Nucleus accumbens (tissue), 56 donors: ENCODE data around the gene SLC16A9.
"Not testable (repeated sequence)": the region's sequence is repeated elsewhere in the genome, so short reads cannot be mapped to it uniquely, and the experiment has no call there.

Source experiments
- DNase-seq, 56 donors: peaks; one replicate each; lab custom pipeline; 2025; lab: John Stamatoyannopoulos, UW

Gene SLC16A9, protein sequence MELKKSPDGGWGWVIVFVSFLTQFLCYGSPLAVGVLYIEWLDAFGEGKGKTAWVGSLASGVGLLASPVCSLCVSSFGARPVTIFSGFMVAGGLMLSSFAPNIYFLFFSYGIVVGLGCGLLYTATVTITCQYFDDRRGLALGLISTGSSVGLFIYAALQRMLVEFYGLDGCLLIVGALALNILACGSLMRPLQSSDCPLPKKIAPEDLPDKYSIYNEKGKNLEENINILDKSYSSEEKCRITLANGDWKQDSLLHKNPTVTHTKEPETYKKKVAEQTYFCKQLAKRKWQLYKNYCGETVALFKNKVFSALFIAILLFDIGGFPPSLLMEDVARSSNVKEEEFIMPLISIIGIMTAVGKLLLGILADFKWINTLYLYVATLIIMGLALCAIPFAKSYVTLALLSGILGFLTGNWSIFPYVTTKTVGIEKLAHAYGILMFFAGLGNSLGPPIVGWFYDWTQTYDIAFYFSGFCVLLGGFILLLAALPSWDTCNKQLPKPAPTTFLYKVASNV

GRCh38 chr10:59709395-59710125 is at the start of gene SLC16A9:
TSS of gene SLC16A9 (minus strand) at chr10:59709850. CDS start at chr10:59684291, 25,559 bp downstream.
- peak in 53 of 56 donors; percentile 5 to 85 (median 65) for DNase-seq

GRCh38 chr10:59757966-59758365 is 48.3 kb upstream of the SLC16A9 start:
- DNase-seq, result no peak

DNA sequence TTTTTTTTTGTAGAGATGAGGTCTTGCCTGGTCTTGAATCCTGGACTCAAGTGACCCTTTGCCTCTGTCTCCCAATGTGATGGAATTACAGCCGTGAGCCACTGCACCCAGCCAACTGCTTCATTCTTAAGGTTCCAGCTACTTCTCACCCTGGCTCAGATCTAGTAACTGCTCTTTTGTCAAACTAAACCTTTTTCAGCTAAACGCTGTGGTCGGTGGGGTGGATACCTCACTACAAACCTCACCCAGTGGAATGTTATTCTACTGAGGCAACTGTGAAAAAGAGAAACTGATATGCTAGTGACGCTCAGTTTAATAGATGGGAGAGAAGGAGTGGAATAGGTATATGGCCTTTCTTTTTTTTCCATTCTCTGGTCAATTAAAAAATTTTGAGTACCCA is 45.3 kb upstream of the SLC16A9 start:
- DNase-seq, result no peak

- DNase-seq, result no peak
These were observed 43.6 kb upstream of the SLC16A9 start, which contains the start of gene MRLN for GRCh38 chr10:59753267-59753666. TSS of gene MRLN (minus strand) at chr10:59753455.

GRCh38 chr10:59752278-59752940 is 42.8 kb upstream of the SLC16A9 start:
- no peak for DNase-seq

DNA sequence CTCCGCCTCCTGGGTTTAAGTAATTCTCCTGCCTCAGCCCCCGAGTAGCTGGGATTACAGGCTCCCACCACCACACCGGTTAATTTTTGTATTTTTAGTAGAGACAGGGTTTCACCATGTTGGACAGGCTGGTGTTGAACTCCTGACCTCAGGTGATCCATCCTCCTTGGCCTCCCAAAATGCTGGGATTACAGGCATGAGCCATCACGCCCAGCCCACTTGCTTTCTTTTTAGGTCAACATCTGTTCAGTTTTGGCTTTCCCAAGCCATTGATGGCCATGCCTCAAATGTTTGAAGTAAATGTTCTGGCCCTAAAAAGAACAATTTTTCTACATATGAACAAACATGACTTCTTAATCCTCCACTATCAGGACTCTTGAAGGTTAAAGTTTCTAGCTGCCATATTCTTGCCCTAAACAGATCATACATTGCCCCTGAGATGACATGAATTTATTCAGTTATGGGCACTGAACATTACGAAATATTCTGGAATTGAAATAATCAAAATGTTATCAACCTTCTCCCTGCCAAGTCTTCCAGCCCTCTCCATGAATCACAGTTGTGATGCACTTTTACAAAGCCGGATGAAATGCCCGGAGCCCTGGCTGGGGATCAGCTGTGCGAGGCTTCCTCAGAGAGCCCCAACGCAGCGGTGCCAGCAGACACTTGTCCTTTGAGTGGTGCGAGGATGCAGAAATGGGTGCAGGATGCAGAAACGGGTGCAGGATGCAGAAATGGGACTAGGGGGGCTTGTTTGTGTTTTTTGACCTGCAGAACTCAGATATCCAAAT is 40.7 kb upstream of the SLC16A9 start:
- peak in 3 of 56 donors; percentile 0 to 5 (median 2) for DNase-seq

DNA sequence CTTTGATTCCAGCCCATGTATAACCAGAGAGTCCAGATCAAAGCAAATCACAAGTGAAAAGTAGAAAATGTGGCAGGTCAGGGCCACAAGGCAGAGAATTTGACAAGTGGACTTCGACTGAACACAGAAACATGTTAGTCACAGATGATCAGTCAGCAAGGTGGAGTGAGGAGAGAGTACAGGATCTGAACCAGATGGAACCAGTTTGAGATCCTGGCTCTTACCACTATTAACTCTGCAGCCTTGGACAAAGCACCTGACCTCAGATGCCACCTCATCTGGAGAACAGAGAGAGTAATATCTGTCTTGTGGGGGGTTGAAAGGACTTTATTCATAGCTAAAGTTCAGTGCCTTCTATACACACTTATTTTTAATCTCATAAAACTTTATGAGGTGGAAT is 39.2 kb upstream of the SLC16A9 start:
- no peak for DNase-seq

DNA sequence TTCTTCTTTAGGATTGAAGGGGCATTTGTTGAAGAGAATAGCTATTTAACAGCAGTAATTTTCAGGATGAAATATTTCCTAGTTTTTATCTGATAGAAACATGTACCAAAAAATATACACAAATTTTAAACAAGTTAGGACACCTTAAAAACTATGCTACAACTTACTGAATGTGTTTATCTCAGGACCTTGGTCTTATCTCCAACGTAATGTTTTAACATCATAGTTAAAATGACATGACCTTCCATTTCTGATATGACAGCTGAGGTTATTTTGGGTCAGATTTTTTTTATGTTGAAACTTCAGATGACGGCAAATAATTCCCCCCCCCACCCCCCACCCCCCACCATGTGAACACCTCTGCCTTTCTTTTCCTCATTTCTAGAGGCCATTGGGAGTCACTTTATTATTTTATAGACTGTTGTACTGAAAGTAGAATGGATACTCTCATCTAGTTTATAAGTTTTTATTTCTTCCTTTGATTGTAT is 35.6 kb upstream of the SLC16A9 start:
- DNase-seq, result no peak

DNA sequence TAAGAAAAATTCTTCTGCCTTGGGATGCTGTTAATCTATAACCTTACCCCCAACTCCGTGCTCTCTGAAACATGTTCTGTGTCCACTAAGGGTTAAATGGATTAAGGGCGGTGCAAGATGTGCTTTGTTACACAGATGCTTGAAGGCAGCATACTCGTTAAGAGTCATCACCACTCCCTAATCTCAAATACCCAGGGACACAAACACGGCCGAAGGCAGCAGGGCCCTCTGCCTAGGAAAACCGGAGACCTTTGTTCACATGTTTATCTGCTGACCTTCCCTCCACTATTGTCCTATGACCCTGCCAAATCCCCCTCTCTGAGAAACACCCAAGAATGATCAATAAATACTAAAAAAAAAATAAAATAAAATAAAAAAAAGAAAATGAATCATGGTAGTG is 35.1 kb upstream of the SLC16A9 start:
- DNase-seq, result not testable (repeated sequence)

GRCh38 chr10:59744156-59744555 is 34.5 kb upstream of the SLC16A9 start:
- not testable (repeated sequence) for DNase-seq

- no peak for DNase-seq
These were observed 31.9 kb upstream of the SLC16A9 start for GRCh38 chr10:59741583-59741982.

DNA sequence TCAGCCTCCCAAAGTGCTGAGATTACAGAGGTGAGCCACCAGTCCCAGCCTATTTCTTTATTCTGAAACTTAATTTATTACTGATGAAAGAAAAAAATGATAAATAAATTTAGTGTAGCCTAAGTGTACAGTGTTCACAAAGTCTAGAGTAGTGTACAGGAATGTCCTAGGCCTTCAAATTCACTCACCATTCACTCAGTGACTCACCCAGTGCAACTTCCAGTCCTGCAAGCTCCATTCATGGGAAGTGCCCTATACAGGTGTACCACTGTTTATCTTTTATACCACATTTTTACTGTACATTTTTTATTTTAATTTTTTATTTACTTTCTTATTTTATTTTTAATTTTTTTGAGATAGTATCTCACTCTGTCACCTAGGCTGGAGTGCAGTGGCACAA is 31.4 kb upstream of the SLC16A9 start:
- DNase-seq, result no peak

DNA sequence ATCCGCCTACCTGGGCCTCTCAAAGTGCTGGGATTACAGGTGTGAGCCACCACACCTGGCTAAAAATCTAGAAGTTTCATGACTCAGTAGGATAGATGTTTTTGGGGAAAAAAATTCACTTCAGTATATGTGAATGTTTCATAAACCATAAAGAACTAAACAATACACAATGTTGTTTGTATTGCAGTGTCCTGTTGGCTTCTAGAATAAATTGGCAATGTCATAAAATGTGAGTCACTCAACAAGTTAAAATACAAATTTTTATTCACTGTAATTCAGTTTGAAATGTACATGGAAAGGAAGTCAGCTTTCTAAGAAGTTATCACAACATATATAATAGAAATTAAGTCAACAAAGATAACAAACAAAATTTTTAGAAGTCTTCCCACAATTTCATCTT is 27.1 kb upstream of the SLC16A9 start:
- DNase-seq, result no peak

GRCh38 chr10:59735296-59735695 is 25.6 kb upstream of the SLC16A9 start:
- no peak for DNase-seq

- no peak for DNase-seq
These were observed 24.4 kb upstream of the SLC16A9 start for GRCh38 chr10:59734014-59734462.

DNA sequence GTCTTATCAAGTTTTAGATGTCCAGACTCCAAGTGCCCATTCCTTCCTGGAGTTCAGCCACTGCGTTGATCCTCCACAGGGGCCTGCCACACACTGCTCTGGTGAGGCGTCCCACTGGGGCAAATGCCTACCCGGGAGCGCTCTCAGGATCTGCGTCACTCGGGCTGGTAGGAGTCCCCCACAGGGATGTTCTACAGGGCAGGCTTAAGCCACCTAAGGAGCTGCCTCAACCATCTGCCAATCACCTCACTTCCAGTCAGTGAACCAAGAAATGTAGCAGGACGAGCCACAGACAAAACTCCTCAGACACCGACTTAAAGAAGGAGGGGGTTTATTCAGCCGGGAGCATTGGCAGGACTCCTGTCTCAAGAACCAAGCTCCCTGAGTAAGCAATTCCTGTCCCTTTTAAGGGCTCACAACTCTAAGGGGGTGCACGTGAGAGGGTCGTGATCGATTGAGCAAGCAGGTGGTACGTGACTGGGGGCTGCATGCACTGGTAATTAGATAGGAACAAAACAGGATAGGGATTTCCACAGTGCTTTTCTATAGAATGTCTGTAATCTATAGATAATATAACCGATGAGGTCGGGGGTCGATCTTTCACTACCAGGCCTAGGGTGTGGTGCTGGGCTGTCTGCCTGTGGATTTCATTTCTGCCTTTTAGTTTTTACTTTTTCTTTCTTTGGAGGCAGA is 23.8 kb upstream of the SLC16A9 start:
- not testable (repeated sequence) for DNase-seq

GRCh38 chr10:59732849-59733248 is 23.2 kb upstream of the SLC16A9 start:
- DNase-seq, result not testable (repeated sequence)

DNA sequence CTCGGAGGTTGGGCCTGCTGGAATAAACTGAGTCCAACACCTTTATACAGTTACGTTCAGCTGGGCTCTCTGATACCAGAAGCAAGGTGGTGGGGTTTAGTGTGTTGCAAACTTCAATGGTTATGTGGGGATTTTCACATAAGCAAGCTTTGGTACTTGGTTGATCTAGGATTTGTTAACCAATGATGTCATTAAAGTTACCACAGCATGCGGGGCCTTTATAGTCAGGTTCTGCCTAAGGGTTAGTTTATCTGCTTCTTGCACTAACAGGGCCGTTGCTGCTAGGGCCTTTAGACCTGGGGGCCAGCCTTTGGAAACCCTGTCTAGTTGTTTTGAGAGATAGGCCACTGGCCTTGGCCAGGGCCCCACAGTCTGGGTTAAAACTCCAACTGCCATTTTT is 19.5 kb upstream of the SLC16A9 start:
- not testable (repeated sequence) for DNase-seq
